Fibroblast of skin of back (primary cell): Measurements from ENCODE around the gene CDO1.

Source experiments
- DNase-seq: peaks from one replicate; pipeline ENCODE4 v3.0.0-alpha.2; 2013

Gene CDO1

DNA sequence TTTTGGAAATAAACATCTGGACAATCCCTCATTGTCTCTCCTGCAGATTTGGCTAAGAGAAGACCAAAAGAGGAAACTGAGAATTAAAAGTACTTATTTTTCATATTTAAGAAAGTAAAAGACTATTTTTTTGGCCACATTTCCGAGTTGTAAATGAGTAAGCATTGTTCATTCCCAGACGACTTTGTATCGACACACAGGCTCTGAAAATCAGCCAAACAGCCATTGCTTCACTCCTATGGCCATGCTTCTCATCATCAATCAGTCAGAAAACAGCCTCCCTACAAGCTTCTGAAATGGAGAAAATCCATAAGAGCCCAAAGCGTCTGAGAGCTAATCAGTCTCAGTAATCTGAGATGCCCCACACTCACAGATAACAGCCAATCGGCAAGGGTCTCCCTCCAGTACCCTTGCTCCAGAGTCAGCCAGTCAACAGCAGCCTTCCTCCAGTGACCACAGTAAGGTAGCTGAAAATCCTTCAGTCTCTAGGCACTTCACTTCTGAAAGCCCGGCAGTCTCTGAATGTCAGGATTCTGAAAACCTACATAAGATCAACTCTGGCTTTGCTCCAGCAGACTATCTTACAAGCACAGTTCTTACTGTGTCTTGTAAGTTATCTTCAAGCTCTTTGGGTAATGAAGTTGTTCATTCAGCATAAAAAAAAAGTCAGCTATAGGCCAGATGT lies 30.9 kb downstream of the CDO1 start:
- DNase-seq = no peak

DNA sequence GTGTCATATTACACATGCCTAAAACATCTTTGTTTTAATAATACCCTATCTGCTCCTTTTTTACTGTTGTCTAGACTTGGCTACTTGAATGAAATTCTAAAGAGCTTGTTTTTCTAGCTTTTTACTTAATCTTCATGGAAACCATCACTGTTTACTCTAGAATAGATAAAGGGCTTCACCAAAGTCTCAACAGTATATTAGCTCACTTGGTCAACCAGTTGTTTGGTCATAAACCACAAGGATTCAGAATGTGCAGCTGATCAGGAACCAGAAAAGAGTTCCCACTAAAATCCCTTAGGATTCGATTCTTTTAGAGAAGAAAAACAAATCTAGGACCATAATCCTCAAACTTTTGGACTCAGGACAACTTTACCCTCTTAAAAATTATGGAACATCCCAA lies 38.0 kb downstream of the CDO1 start:
- DNase-seq = peak; percentile 33

DNA sequence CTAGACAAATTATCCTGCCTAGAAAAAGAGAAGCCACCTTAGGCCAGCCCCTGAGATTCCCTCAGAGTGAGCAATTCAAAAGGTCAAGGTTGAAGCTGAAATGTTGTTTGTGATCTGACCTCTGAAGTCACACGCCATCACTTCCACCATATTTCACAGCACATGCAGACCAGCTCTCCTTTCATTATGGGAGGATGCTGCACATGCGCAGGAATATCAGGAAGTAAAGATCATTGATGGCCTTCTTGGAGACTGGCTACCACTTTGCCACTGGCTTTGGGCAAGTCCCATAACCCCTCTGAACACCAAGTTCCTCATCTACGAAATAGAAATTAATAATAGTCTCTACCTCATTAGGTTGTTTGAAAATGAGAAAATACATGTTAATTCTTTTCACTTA lies 39.5 kb downstream of the CDO1 start:
- no peak for DNase-seq

DNA sequence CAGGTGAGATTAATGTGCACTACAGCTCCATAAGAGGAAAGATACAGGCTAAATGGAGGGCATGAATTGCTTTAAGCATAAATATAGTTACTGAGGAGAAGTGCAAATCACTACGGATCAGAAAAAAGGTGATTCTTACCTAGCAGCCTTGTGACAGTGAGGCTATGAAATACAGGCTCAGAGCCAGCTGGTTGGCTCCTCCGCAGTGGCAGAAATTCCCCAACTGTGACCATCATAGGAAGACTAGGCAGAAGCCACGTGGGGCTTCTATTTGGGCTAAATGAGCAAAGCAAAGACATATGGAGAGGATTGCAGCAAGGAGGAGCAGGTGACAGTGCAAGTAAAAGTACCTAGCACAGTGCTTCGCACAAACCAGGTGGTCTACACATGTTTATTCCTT lies 40.5 kb downstream of the CDO1 start:
- DNase-seq = no peak

DNA sequence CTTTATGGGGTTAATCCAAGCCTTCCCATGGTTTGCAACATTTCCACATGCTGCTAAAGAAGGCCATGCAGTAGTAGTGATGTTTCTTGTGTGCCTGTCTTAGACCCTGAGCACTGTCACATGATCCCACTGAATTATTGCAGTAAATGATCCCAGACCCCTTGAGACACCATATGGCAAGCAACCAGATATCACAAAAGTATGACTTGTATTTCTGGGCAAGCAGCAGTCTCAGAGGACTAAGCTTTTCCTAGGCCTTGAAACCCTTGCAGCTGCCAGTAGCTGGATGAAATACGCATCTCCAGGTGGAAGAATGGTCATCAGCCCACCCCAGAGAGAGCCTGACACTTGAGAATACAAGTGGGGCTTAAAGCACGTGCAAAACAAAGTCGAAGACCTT lies 41.8 kb downstream of the CDO1 start:
- DNase-seq = no peak

DNA sequence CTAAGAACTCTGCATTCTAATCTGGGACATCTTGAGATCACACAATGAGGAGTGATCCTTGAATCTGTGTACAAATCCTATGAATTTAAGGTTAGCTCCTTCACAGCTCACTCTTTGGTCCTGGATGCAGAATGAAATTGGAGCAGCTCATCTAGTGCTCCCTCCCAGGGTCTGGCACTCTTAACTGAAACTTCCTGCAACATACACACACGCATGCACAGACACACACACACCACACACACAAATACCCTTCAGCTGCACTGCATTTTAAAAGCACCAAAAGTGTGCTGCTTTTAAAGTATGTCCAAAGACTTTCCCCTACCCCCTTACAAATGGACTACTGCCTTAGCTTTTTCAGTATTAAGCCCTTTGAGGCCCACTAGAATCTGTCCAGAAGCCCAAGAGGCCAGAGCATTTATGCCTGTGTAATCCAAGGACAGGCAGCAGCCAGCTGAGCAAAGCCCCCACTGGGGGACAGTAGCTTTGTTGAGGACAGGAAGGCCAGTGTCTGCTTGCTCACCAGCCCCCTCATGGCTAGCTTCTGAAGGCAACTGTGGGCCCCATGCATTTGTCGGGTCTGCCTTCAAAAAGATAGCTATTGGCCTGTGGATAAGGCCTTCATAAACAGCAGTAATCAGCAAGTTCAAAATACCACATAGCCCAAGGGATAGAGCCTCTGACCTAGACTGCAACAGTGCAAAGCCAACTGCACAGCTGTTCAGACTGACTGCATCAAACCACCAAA lies 43.6 kb downstream of the CDO1 start:
- DNase-seq = no peak

DNA sequence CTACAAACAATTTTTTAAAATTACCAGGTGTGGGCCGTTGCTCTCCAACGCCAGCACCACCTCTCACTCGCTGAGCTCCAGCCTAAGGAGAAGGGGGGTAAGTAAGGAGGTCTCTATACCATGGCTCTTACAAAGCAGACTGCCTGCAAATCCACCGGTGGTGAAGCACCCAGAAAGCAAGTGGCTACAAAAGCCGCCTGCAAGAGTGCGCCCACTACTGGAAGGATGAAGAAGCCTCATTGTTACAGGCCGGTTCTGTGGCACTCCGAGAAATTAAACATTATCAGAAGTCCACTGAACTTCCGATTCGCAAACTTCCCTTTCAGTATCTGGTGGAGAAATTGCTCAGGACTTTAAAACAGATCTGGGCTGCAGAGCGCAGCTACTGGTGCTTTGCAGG lies 46.0 kb downstream of the CDO1 start:
- DNase-seq = no peak

DNA sequence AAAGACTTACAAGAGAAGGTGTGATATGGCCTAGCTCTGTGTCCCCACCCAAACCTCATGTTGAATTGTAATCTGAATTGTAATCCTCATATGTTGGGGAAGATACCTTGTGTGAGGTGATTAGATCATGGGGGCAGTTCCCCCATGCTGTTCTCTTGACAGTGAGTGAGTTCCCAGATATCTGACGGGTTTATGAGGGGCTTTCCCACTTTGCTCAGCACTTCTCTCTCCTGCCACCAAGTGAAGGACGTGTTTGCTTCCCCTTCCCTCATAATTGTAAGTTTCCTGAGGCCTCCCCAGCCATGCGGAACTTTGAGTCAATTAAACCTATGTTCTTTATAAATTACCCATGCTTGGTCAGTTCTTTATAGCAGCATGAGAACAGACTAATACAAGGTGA lies 49.0 kb downstream of the CDO1 start:
- DNase-seq = no peak

DNA sequence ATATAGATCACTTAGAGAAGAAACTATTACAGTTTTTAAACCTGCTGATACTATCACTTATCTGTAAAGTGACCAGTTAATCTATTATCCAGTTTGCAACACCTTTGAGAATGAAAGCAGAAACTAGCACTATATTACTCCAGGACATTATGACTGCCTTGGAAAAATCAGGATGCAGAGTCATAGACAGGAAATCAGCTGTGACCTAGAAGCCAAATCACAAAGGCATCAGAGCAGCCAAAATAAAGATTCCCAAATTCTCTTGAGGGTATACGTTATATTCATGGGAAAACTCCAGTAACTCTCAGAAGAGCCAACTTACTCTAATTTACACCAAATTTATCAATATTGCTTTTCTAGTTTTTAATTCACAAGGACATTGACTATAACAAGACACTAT lies 49.9 kb downstream of the CDO1 start:
- peak; percentile 9 for DNase-seq

DNA sequence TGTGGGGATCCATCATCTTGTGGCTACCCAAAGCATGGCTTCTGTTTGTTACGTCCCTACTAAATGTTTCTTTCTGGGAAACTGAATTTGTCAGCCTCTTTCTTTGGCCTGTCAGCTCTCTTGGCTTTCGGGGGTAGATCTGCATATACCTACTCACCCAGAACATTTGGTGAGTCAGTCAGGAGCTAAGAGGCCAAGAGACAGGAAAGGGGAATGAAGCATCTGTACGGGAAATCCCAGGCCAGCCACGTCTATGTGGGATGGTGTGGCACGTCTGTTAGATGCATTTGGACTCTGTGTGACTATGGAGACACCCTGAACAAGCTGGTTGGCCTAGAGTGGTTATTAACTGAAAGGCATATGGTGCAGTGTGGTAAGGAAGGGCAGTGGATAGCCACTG lies 58.1 kb downstream of the CDO1 start:
- DNase-seq = no peak

DNA sequence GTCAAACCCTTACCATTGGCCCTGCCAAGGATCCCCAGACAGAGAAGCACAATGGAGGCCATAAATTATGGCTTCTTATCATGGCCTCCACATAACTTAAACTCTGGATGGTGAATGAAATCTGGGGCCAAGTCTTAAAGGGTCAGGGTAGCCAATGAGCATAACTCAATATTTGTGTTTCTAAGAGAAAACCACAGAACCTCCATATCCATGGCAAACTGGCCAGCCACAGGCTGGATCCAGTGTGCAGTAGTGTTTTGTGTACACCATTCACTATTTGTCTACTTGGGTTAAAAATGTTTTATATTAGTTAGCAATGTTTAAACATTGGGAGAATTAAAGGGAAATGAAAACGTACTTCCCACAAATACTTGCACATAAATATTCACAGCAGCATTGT lies 60.8 kb downstream of the CDO1 start:
- no peak for DNase-seq
